Mesothelial cell of epicardium (in vitro differentiated cells): Measurements from ENCODE around the gene MGAT5. TPM values are rescaled to one million over a fixed set of nuclear protein-coding genes. Genes with fewer than 3 reads are reported as not detected.
A peak's percentile ranks its signal among the peaks of the same experiment; 100 is the strongest.

Experiments
- DNase-seq, 2 experiments: peaks; one replicate each; pipeline ENCODE4 v3.0.0; 2021; ENCODE audit warnings: low spot score in 2 of 2; ENCODE audit not compliant: unreplicated experiment in 2 of 2
- H3K27ac Mint-ChIP-seq: 2 replicates; pipeline ENCODE4 v1.8.0; 2021; ENCODE audit warnings: mixed read lengths
- H3K27me3 Mint-ChIP-seq: 2 replicates; pipeline ENCODE4 v1.8.0; 2021; ENCODE audit warnings: low read depth, mixed read lengths
- H3K36me3 Mint-ChIP-seq: 2 replicates; pipeline ENCODE4 v1.8.0; 2021; ENCODE audit warnings: mixed read lengths
- H3K4me1 Mint-ChIP-seq: 2 replicates; pipeline ENCODE4 v1.8.0; 2021; ENCODE audit warnings: mixed read lengths
- H3K4me3 Mint-ChIP-seq: 2 replicates; pipeline ENCODE4 v1.8.0; 2021; ENCODE audit warnings: mild to moderate bottlenecking, moderate library complexity, mixed read lengths
- H3K9me3 Mint-ChIP-seq: 2 replicates; pipeline ENCODE4 v1.8.0; 2021; ENCODE audit warnings: mixed read lengths
- CTCF ChIP-seq: fragments of 200-600 bp; sonication (generic); IDR thresholded peaks from one replicate; pipeline ENCODE4 v1.5.0; 2021; ENCODE audit warnings: antibody characterized with exemption; ENCODE audit not compliant: unreplicated experiment
- total RNA-seq: library from RNA; stranded (reverse); gene quantifications from 3 replicates; pipeline ENCODE4 v1.2.1, GENCODE V29; 2021

MGAT5 gene
- total RNA-seq, 1 donor from 2014 or later: 41.1 TPM

- no peaks in the 10 kb centered on the region for H3K9me3 Mint-ChIP-seq
- no peak overlapping the region for H3K27ac Mint-ChIP-seq
- no peak for TF ChIP-seq CTCF
- no peaks in the 10 kb centered on the region for H3K27me3 Mint-ChIP-seq
- no peak overlapping the region for H3K4me3 Mint-ChIP-seq
- DNase-seq: no peak
- no peaks in the 10 kb centered on the region for H3K36me3 Mint-ChIP-seq
- H3K4me1 Mint-ChIP-seq: peaks cover 18% of the 10 kb centered on the region
These were observed 9.8 kb upstream of the MGAT5 start for GRCh38 chr2:134244086-134244485.

DNA sequence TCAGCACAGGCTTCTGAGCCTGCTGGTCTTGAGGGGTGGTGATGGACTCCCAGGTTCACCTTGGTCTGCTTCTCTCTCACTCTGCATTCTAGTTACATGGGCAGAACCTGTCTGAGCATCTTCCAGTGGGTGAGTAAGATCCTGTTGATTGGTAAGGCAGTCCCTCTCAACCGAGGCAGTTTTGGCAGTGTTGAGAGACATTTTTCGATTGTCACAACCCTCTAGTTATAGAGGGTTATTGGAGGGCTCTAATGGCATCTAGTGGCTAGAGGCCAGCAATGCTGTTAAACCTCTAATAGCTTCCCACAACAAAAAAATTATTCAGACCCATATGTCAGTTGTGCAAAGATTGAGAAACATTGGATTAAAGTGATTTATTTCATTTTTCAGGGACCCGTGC is 9.3 kb upstream of the MGAT5 start:
- Mint-ChIP-seq H3K27me3 (no peaks in the 10 kb centered on the region), H3K4me1 (peaks cover 18% of the 10 kb centered on the region), H3K27ac (no peak overlapping the region), H3K4me3 (no peak overlapping the region), H3K36me3 (no peaks in the 10 kb centered on the region), H3K9me3 (no peaks in the 10 kb centered on the region)
- no peak for TF ChIP-seq CTCF
- no peak for DNase-seq

DNA sequence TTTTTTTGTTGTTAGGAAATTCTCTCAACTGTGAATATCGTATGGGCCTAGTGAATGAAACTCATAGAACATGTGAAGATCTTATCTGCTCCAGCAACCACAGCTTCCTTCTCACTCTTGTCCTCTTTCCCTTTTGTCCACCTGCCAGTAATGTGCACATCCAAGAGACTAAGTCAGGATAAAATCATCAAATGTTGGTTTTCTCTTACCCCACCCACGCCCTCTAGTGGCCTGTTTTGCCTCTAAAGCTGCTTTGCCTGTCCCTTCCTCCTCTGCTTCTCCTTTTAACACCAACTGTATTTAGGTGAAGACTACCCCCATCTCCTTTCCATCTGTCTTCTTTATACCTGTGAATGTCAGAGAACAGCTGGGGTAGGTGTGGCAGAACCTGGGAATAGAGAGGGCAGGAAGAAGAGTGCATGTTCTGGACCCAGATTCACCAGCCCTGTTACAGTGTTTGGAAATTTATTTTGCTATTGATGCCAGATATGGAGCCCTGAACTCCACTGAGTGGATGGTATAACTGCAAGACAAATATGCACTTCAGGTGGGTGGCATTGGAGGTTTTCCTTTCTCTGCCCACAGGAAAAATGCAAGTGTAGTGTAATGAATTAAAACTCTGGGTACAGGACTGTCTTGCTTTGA is 8.4 kb upstream of the MGAT5 start:
- Mint-ChIP-seq H3K36me3 (no peaks in the 10 kb centered on the region), H3K4me1 (peaks cover 18% of the 10 kb centered on the region), H3K27ac (no peak overlapping the region), H3K4me3 (no peak overlapping the region), H3K27me3 (no peaks in the 10 kb centered on the region), H3K9me3 (no peaks in the 10 kb centered on the region)
- DNase-seq: peak; percentile 57 to 77
- peak; percentile 72 for TF ChIP-seq CTCF

DNA sequence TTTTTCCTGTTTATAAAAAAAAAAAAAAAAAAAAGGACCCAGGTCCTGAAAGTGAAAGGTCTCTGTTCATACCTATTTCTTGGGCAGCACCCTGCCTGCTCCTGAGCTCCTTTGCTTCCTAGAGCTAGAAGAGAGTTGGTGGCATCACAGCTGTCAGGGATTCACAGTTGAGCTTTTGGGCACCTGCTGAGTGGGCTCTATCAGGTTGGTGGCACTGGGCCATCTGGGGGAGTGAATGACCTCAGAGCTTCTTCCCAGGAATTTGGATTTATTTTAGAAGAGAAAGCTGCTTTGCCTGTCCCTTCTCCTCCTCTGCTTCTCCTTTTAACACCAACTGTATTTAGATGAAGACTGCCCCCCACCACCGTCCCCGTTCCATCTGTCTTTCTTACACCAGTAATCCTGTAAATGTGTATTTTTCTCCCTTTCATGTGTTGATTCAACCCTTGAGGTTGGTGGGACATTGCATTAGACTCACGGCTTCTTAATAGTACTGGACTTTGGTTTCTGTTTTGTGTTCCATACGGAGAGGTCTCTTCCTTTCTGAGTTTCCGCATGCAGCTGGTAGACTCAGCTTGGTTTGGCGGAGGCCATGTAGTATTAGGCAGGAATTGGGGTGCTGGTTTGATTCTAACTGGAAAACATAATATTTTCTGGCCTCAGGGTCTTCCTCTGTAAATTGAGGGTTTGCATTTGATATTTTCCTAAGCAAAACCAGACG is 7.6 kb upstream of the MGAT5 start:
- Mint-ChIP-seq H3K27me3 (no peaks in the 10 kb centered on the region), H3K27ac (no peak overlapping the region), H3K4me1 (peaks cover 13% of the 10 kb centered on the region), H3K36me3 (no peaks in the 10 kb centered on the region), H3K4me3 (no peak overlapping the region), H3K9me3 (no peaks in the 10 kb centered on the region)
- no peak for DNase-seq
- TF ChIP-seq CTCF: no peak

GRCh38 chr2:134247679-134248078 is 6.2 kb upstream of the MGAT5 start:
- no peak for TF ChIP-seq CTCF
- Mint-ChIP-seq H3K27ac (no peak overlapping the region), H3K27me3 (no peaks in the 10 kb centered on the region), H3K9me3 (no peaks in the 10 kb centered on the region), H3K4me1 (peaks cover 11% of the 10 kb centered on the region), H3K4me3 (no peak overlapping the region), H3K36me3 (no peaks in the 10 kb centered on the region)
- DNase-seq: no peak
